K562 (cell line): ENCODE results near the gene EPYC. TPM values are rescaled to one million over a fixed set of nuclear protein-coding genes. Genes with fewer than 3 reads are reported as not detected.

Source experiments
- ATAC-seq: fragments of 200-7000 bp; cut with Tn5 transposase; 3 replicates; pipeline ENCODE4 v1.9.1; 2020; ENCODE audit warnings: moderate library complexity
- BruUV-seq: library from RNA; stranded (reverse); fragments of 400-500 nt; replicated peaks from 2 replicates; lab custom pipeline; 2021; lab: Mats Ljungman, UMichigan
- CTCF ChIA-PET: fragments of 300-600 bp; formaldehyde crosslinking; extraction: SDS; loops from one replicate; lab custom pipeline; 2021; ENCODE audit warnings: low intra/inter-chr PET ratio; lab: Yijun Ruan, JAX
- POLR2A ChIA-PET: fragments of 300-600, 350-650 bp; sonication (Branson Sonifier 250); formaldehyde crosslinking; extraction: SDS; loops from one replicate; lab custom pipeline; 2021; ENCODE audit warnings: antibody characterized with exemption, inconsistent platforms; lab: Yijun Ruan, JAX
- DNase-seq, 4 experiments: peaks; one replicate each; pipeline versions ENCODE4 v3.0.0 to v3.0.0-alpha.2; 2011 to 2018; ENCODE audit warnings: low spot score in 3 of 4, mixed read lengths in 3 of 4; ENCODE audit errors: extremely low read depth in 1 of 4
- FAIRE-seq: peaks from 2 replicates; lab custom pipeline; 2011; peaks lifted over from hg19 to GRCh38; lab: Jason Lieb, UNC
- H2AFZ ChIP-seq: 2 replicates; pipeline ENCODE4 v1.6.0; 2011; ENCODE audit warnings: low read depth, low read length, control low read depth, inconsistent platforms
- H3K27ac ChIP-seq: fragments of 200-600 bp; 3 replicates; pipeline ENCODE4 v1.8.0; 2011; ENCODE audit warnings: low read depth, mild to moderate bottlenecking, control low read depth, inconsistent platforms, low read length, moderate library complexity, mixed read lengths; ENCODE audit errors: extremely low read depth
- H3K27me3 ChIP-seq, 2 experiments: fragments of 300-600 bp in 1 of 2; 2 replicates in 1 of 2; 3 replicates in 1 of 2; pipeline versions ENCODE4 v1.6.0 to v1.8.0; 2011; ENCODE audit warnings: inconsistent platforms in 2 of 2, low read length in 2 of 2, mild to moderate bottlenecking in 1 of 2, mixed read lengths in 1 of 2, moderate library complexity in 1 of 2; ENCODE audit not compliant: control insufficient read depth in 2 of 2, insufficient read depth in 2 of 2
- H3K36me3 ChIP-seq: fragments of 300-600 bp; 3 replicates; pipeline ENCODE4 v1.8.0; 2011; ENCODE audit warnings: mild to moderate bottlenecking, low read length, inconsistent platforms; ENCODE audit not compliant: control insufficient read depth, insufficient read depth
- H3K4me1 ChIP-seq, 2 experiments: fragments of 200-600 bp in 1 of 2; replicated peaks in 1 of 2; 2 replicates in 1 of 2; 3 replicates in 1 of 2; pipeline versions ENCODE4 v1.5.1 to v1.8.0; 2011; ENCODE audit warnings: inconsistent platforms in 2 of 2, low read length in 2 of 2, mild to moderate bottlenecking in 1 of 2, mixed read lengths in 1 of 2, moderate library complexity in 1 of 2; ENCODE audit not compliant: control insufficient read depth in 2 of 2, insufficient read depth in 2 of 2
- H3K4me2 ChIP-seq: 2 replicates; pipeline ENCODE4 v1.6.1; 2011; ENCODE audit warnings: low read length, control low read depth, inconsistent platforms, mixed read lengths; ENCODE audit not compliant: insufficient read depth
- H3K4me3 ChIP-seq: fragments of 200-600 bp; sonication (generic), shearing (Covaris generic); 2 replicates; pipeline ENCODE4 v1.5.1; 2016; ENCODE audit warnings: control low read depth, inconsistent platforms
- H3K79me2 ChIP-seq: fragments of 200-600 bp; 3 replicates; pipeline ENCODE4 v1.8.0; 2011; ENCODE audit warnings: low read length, inconsistent platforms; ENCODE audit not compliant: control insufficient read depth, insufficient read depth
- H3K9ac ChIP-seq, 2 experiments: 2 replicates each; pipeline versions ENCODE4 v1.6.0 to v1.6.1; 2011; ENCODE audit warnings: low read depth in 2 of 2, low read length in 2 of 2, control low read depth in 1 of 2, inconsistent platforms in 1 of 2, mild to moderate bottlenecking in 1 of 2, mixed read lengths in 1 of 2; ENCODE audit not compliant: insufficient read depth in 1 of 2
- H3K9me1 ChIP-seq: one replicate; pipeline ENCODE4 v1.6.0; 2011; ENCODE audit warnings: inconsistent platforms, mild to moderate bottlenecking, low read length, moderate library complexity; ENCODE audit not compliant: control insufficient read depth, insufficient read depth
- H3K9me3 ChIP-seq: replicated peaks from 2 replicates; pipeline ENCODE4 v1.5.1; 2011; ENCODE audit warnings: low read depth, low read length, inconsistent platforms; ENCODE audit not compliant: control insufficient read depth, insufficient read depth
- H4K20me1 ChIP-seq: replicated peaks from 2 replicates; pipeline ENCODE4 v1.6.1; 2011; ENCODE audit warnings: low read length, inconsistent platforms, mixed read lengths; ENCODE audit not compliant: control insufficient read depth, insufficient read depth
- BRD9 ChIP-seq: fragments of 450-650 bp; IDR thresholded peaks from 2 replicates; pipeline ENCODE4 v1.6.1; 2018; ENCODE audit warnings: low read depth; ENCODE audit not compliant: partially characterized antibody
- CUX1 ChIP-seq: fragments of 200-800 bp; sonication (Bioruptor generic); IDR thresholded peaks from 2 replicates; pipeline ENCODE4 v1.6.1; 2016; ENCODE audit warnings: missing genetic modification characterization, missing compliant biosample characterization
- FUS ChIP-seq: fragments of 200-400 bp; formaldehyde crosslinking; optimal IDR thresholded peaks from 2 replicates; pipeline ENCODE3; 2017; ENCODE audit warnings: low read depth, low read length
- HCFC1 ChIP-seq: IDR thresholded peaks from 2 replicates; pipeline ENCODE4 v1.6.1; 2012; ENCODE audit warnings: low read depth, low read length, improper control_type of control experiment
- KAT7 ChIP-seq: sonication (generic); formaldehyde crosslinking; IDR thresholded peaks from 2 replicates; pipeline ENCODE4 v1.8.0; 2022; ENCODE audit warnings: missing genetic modification reagents, mild to moderate bottlenecking, borderline replicate concordance
- NCOR1 ChIP-seq: fragments of 450-650 bp; IDR thresholded peaks from 2 replicates; pipeline ENCODE4 v1.6.1; 2016; ENCODE audit warnings: mild to moderate bottlenecking, moderate library complexity
- POU5F1 ChIP-seq: fragments of 150-350 bp; IDR thresholded peaks from 2 replicates; pipeline ENCODE4 v1.6.1; 2014; ENCODE audit warnings: borderline replicate concordance, low read length, low read depth, mild to moderate bottlenecking; ENCODE audit not compliant: partially characterized antibody
- RBM17 ChIP-seq: fragments of 200-400 bp; formaldehyde crosslinking; IDR thresholded peaks from 2 replicates; pipeline ENCODE4 v1.6.1; 2017; ENCODE audit warnings: low read depth, mild to moderate bottlenecking, low read length, borderline replicate concordance
- WHSC1 ChIP-seq: IDR thresholded peaks from one replicate; pipeline ENCODE4 v1.6.1; 2012; ENCODE audit warnings: low read length, control low read depth, inconsistent platforms
- XRCC4 ChIP-seq: IDR thresholded peaks from one replicate; pipeline ENCODE4 v1.6.1; 2011; ENCODE audit not compliant: insufficient read depth, insufficient read length; ENCODE audit errors: extremely low read depth
- ZNF165 ChIP-seq: fragments of 250-450 bp; sonication (Bioruptor Pico); IDR thresholded peaks from 2 replicates; pipeline ENCODE4 v1.4.0; 2020; ENCODE audit warnings: borderline replicate concordance
- ZNF217 ChIP-seq: sonication (generic); formaldehyde crosslinking; IDR thresholded peaks from 2 replicates; pipeline ENCODE4 v1.8.0; 2022; ENCODE audit warnings: mild to moderate bottlenecking, missing genetic modification reagents
- ZNF76 ChIP-seq: fragments of 250-450 bp; sonication (Bioruptor Pico); IDR thresholded peaks from 2 replicates; pipeline ENCODE4 v1.4.0; 2020; ENCODE audit warnings: mild to moderate bottlenecking, moderate library complexity, borderline replicate concordance
- ZNF780A ChIP-seq: fragments of 250-450 bp; sonication (Bioruptor Pico); IDR thresholded peaks from 2 replicates; pipeline ENCODE4 v1.5.0; 2021; ENCODE audit warnings: mild to moderate bottlenecking
- WGBS: fragments of 100-300 bp; shearing (Covaris generic); methylation state at CpG from one replicate; pipeline ENCODE4 v1.1.6; 2016; ENCODE audit warnings: low coverage, mixed read lengths; ENCODE audit not compliant: insufficient coverage; ENCODE audit errors: missing lambda C conversion rate; 5-methylcytosine and 5-hydroxymethylcytosine counted together
- in situ Hi-C: fragments of 300-500 bp; cut with MboI; formaldehyde crosslinking; loops from 4 replicates; pipeline ENCODE4 v1.15.0; 2018; ENCODE audit warnings: inconsistent platforms, mixed read lengths
- intact Hi-C: fragments of 100-400 bp; cut with micrococcal nuclease; formaldehyde crosslinking; loops from 2 replicates; pipeline ENCODE4 v1.14.2; 2022
- polyA plus RNA-seq, 8 experiments: library from polyadenylated mRNA; depleted of rRNA in 4 of 8; stranded (reverse) in 5 of 8; unstranded in 3 of 8; fragments of >200 nt; fragmentation: Nextera tagmentation in 2 of 8; fragmentation: Illumina TruSeq in 1 of 8; extraction: Ambion mirVana in 2 of 8; extraction: Trizol in 1 of 8; gene quantifications; 2 replicates each; pipeline versions ENCODE4 v1.2.1 to v1.2.3, GENCODE V29; 2011 to 2014; ENCODE audit warnings: inconsistent platforms in 1 of 8, missing spikeins in 1 of 8
- total RNA-seq, 7 experiments: library from RNA; depleted of rRNA in 6 of 7; stranded (reverse); fragments of >200 nt in 6 of 7; fragmentation: Illumina TruSeq in 2 of 7; extraction: Trizol in 2 of 7; gene quantifications; 2 replicates each; pipeline versions ENCODE4 v1.2.1 to v1.2.3, GENCODE V29; 2011 to 2021; ENCODE audit warnings: low replicate concordance in 1 of 7

Gene EPYC
- total and polyA plus RNA-seq, 9 of the 15 experiments (the other 6 are each of a cell fraction or from before 2014, with no cell fraction given) = not detected

GRCh38 chr12:90954428-90954827, 50.3 kb downstream of the EPYC start:
- Histone ChIP-seq H3K4me2 (no peak overlapping the region), H3K79me2 (no peaks in the 10 kb centered on the region), H4K20me1 (no peaks in the 10 kb centered on the region), H3K9ac (no peak overlapping the region), H2AFZ (no peak overlapping the region), H3K27ac (no peak overlapping the region), H3K4me3 (no peak overlapping the region), H3K27me3 (no peaks in the 10 kb centered on the region), H3K9me1 (no peaks in the 10 kb centered on the region), H3K9me3 (no peaks in the 10 kb centered on the region), H3K4me1 (peaks cover 0 to 10% of the 10 kb centered on the region in 2 experiments; a peak in 1 of 5 replicates), H3K36me3 (no peaks in the 10 kb centered on the region)
- no TSS peak for BruUV-seq
- ChIA-PET POLR2A (no interaction called here), CTCF (no interaction called here)
- WGBS = 44% methylated on average over 18 of the region's 25 CpGs
- intact Hi-C loops = no loop called here
- in situ Hi-C loops = loop anchor here (25.0 kb wide), 2 partner anchors 1683 to 1942 kb away; no protein-coding TSS in a partner anchor
- ATAC-seq (no peak), FAIRE-seq (no peak), DNase-seq (no peak)
- TF ChIP-seq ZNF780A (no peak), WHSC1 (no peak), BRD9 (no peak), RBM17 (no peak), CUX1 (CRISPR knock-in tag) (no peak), NCOR1 (no peak), POU5F1 (no peak), FUS (no peak), ZNF165 (no peak), HCFC1 (no peak), XRCC4 (no peak), ZNF76 (CRISPR knock-in tag) (no peak), KAT7 (CRISPR knock-in tag) (no peak), ZNF217 (CRISPR knock-in tag) (no peak)
